NCI-H510A (cell line): ENCODE results near the gene SLBP.
A peak's percentile ranks its signal among the peaks of the same experiment; 100 is the strongest.
"Not testable (repeated sequence)": the region's sequence is repeated elsewhere in the genome, so short reads cannot be mapped to it uniquely, and the experiment has no call there.

ENCODE experiments used
- DNase-seq: peaks from one replicate; lab custom pipeline; 2025; lab: John Stamatoyannopoulos, UW

SLBP gene

GRCh38 chr4:1675136-1675801 lies 36.9 kb downstream of the SLBP start:
- no peak for DNase-seq

GRCh38 chr4:1674682-1675081 lies 37.4 kb downstream of the SLBP start:
- DNase-seq: no peak

GRCh38 chr4:1673671-1674070 lies 38.4 kb downstream of the SLBP start:
- no peak for DNase-seq

GRCh38 chr4:1671011-1671410 lies 41.1 kb downstream of the SLBP start:
- DNase-seq: not testable (repeated sequence)

GRCh38 chr4:1670279-1670678 lies 41.8 kb downstream of the SLBP start:
- no peak for DNase-seq

- no peak for DNase-seq
These were observed 42.3 kb downstream of the SLBP start for GRCh38 chr4:1669850-1670249.

- DNase-seq: no peak
These were observed 42.8 kb downstream of the SLBP start for GRCh38 chr4:1669270-1669669.

- peak; percentile 10 for DNase-seq
These were observed 43.7 kb downstream of the SLBP start for GRCh38 chr4:1668488-1668840.

GRCh38 chr4:1667273-1667672 lies 44.8 kb downstream of the SLBP start:
- DNase-seq: no peak

GRCh38 chr4:1666391-1666790 lies 45.7 kb downstream of the SLBP start:
- no peak for DNase-seq

- DNase-seq: no peak
These were observed 48.0 kb downstream of the SLBP start for GRCh38 chr4:1664141-1664540.

- no peak for DNase-seq
These were observed 48.6 kb downstream of the SLBP start for GRCh38 chr4:1663549-1663948.

GRCh38 chr4:1661695-1662094 lies 50.4 kb downstream of the SLBP start:
- no peak for DNase-seq

- no peak for DNase-seq
These were observed 51.0 kb downstream of the SLBP start for GRCh38 chr4:1660948-1661677.

- DNase-seq: no peak
These were observed 52.7 kb downstream of the SLBP start for GRCh38 chr4:1659104-1660043.

GRCh38 chr4:1658581-1658980 lies 53.5 kb downstream of the SLBP start:
- DNase-seq: no peak

GRCh38 chr4:1658146-1658545 lies 54.0 kb downstream of the SLBP start:
- DNase-seq: no peak

GRCh38 chr4:1656986-1657385 lies 55.1 kb downstream of the SLBP start:
- no peak for DNase-seq

GRCh38 chr4:1656132-1656531 lies 56.0 kb downstream of the SLBP start:
- no peak for DNase-seq

GRCh38 chr4:1655676-1656075 lies 56.4 kb downstream of the SLBP start:
- no peak for DNase-seq

GRCh38 chr4:1655081-1655480 lies 57.0 kb downstream of the SLBP start:
- DNase-seq: no peak

- no peak for DNase-seq
These were observed 57.7 kb downstream of the SLBP start for GRCh38 chr4:1654216-1654955.
